PC-9 (cell line): Measurements from ENCODE around the gene MYO18A. TPM values are rescaled to one million over a fixed set of nuclear protein-coding genes. Genes with fewer than 3 reads are reported as not detected.

ENCODE experiments used
- BruUV-seq: library from RNA; stranded (reverse); fragments of 400-500 nt; replicated peaks from 2 replicates; lab custom pipeline; 2021; lab: Mats Ljungman, UMichigan
- CTCF ChIA-PET: fragments of 300-600 bp; sonication (Branson Sonifier 250); formaldehyde crosslinking; loops from one replicate; lab custom pipeline; 2022; ENCODE audit warnings: antibody characterized with exemption; lab: Charles Lee
- POLR2A ChIA-PET: fragments of 300-600 bp; sonication (Branson Sonifier 250); formaldehyde crosslinking; loops from one replicate; lab custom pipeline; 2022; ENCODE audit warnings: antibody characterized with exemption; ENCODE audit not compliant: unreplicated experiment; lab: Charles Lee
- DNase-seq, 2 experiments: peaks; one replicate each; pipeline versions ENCODE4 v3.0.0 to v3.0.0-alpha.2; 2015 to 2022; ENCODE audit warnings: mixed read lengths in 1 of 2
- H2AFZ ChIP-seq: fragments of 200-600 bp; sonication (generic); 2 replicates; pipeline ENCODE4 v1.8.1; 2017; ENCODE audit warnings: antibody characterized with exemption
- H3F3A ChIP-seq: fragments of 200-600 bp; sonication (generic); 2 replicates; pipeline ENCODE4 v1.8.1; 2017; ENCODE audit warnings: antibody characterized with exemption, mild to moderate bottlenecking, low read depth; ENCODE audit not compliant: insufficient read depth
- H3K27ac ChIP-seq: fragments of 200-600 bp; sonication (generic); 2 replicates; pipeline ENCODE4 v1.6.1; 2016; ENCODE audit warnings: mixed run types
- H3K27me3 ChIP-seq: fragments of 200-600 bp; sonication (generic); 2 replicates; pipeline ENCODE4 v1.6.1; 2016; ENCODE audit warnings: low read depth, mixed run types; ENCODE audit not compliant: insufficient read depth
- H3K36me3 ChIP-seq: fragments of 200-600 bp; sonication (generic); 2 replicates; pipeline ENCODE4 v1.6.1; 2016; ENCODE audit warnings: low read depth, mixed run types
- H3K4me1 ChIP-seq: fragments of 200-600 bp; sonication (generic); replicated peaks from 2 replicates; pipeline ENCODE4 v1.6.1; 2016; ENCODE audit warnings: mixed run types; ENCODE audit not compliant: insufficient read depth
- H3K4me2 ChIP-seq: fragments of 200-600 bp; sonication (generic); 2 replicates; pipeline ENCODE4 v1.6.1; 2017; ENCODE audit warnings: mixed run types
- H3K4me3 ChIP-seq: fragments of 200-600 bp; sonication (generic); 2 replicates; pipeline ENCODE4 v1.6.1; 2016; ENCODE audit warnings: mixed run types
- H3K79me2 ChIP-seq: fragments of 200-600 bp; sonication (generic); 2 replicates; pipeline ENCODE4 v1.6.1; 2017; ENCODE audit warnings: low read depth, mixed run types
- H3K9me2 ChIP-seq: fragments of 200-600 bp; sonication (generic); 2 replicates; pipeline ENCODE4 v1.8.1; 2017; ENCODE audit warnings: mild to moderate bottlenecking; ENCODE audit not compliant: insufficient read depth
- H3K9me3 ChIP-seq: fragments of 200-600 bp; sonication (generic); 2 replicates; pipeline ENCODE4 v1.8.1; 2016; ENCODE audit warnings: low read depth; ENCODE audit not compliant: insufficient read depth
- H4K20me1 ChIP-seq: fragments of 200-600 bp; sonication (generic); 2 replicates; pipeline ENCODE4 v1.8.1; 2017; ENCODE audit not compliant: insufficient read depth
- EZH2 ChIP-seq: fragments of 200-600 bp; sonication (generic); IDR thresholded peaks from 2 replicates; pipeline ENCODE4 v1.8.0; 2017; ENCODE audit warnings: antibody characterized with exemption, low read depth
- intact Hi-C: fragments of 100-400 bp; cut with micrococcal nuclease; formaldehyde crosslinking; loops from one replicate; pipeline ENCODE4 v1.10.0; 2022; ENCODE audit not compliant: unreplicated experiment
- total RNA-seq: library from RNA; stranded (reverse); gene quantifications from 2 replicates; pipeline ENCODE4 v1.2.3, GENCODE V29; 2021
- TF ChIP-seq, protein P1 (sequence below): fragments of 200-600 bp; sonication (generic); conservative IDR thresholded peaks from 2 replicates; pipeline ENCODE4 v1.6.1; 2017; ENCODE audit warnings: mixed run types, antibody characterized with exemption, mild to moderate bottlenecking, moderate library complexity

The MYO18A gene
- total RNA-seq, 1 experiment from 2014 or later: 150 TPM

DNA sequence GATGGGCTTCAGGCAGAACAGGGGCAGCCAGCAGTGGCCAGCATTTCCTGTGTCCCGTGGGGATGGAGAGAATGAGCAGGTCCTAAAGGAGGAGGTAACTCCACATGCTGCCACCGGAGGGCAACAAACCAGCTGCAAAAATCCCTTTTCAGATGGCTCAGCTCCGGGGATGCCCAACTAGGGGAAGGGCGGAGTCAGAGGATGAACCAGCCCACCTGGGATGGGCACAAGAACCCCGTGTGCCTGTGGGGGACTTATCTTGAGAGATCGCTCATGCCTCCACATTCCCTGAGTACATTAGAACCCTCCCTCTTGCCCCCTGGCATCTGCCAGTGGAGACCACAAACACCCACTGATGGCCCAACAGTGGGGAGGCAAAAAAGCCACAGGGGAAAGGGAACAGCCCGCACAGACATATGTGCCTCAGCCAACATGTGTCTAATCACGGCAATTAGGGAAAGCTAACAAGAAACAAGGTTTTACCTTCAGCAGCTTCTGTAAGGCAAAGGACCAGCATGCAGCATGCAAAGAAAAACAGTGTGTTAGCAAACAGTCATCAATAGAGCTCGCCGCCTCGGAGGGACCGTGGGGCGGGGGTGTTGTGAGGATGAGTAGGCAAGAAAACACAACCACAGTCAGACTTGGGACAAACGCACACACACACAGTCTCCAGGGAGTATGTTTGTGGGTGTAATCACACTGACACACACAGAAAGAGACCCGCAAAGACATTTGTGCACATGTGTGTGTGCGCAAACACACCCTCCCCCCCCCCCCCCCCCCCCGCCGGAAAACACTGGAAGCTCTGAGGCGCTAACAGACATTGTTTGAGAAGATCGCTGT, 64.0 kb downstream of the MYO18A start:
- no peak overlapping the region for H3K27ac ChIP-seq
- H2AFZ ChIP-seq: no peak overlapping the region
- no peak overlapping the region for H3K4me3 ChIP-seq
- H3K27me3 ChIP-seq: no peaks in the 10 kb centered on the region
- H3K9me3 ChIP-seq: no peaks in the 10 kb centered on the region
- intact Hi-C loops: loop anchor here (5.0 to 10.0 kb wide), 2 partner anchors 391 to 469 kb away; partner anchors contain the start of genes BLTP2, NEK8 and TLCD1
- no TSS peak for BruUV-seq
- ChIA-PET POLR2A (interaction anchor here (0.6 kb wide), 2 partner anchors 33 to 146 kb away, joined by 3 to 4 read pairs; no protein-coding TSS in a partner anchor), CTCF (interaction anchor here (0.6 to 3.8 kb wide), 10 partner anchors 59 to 469 kb away, joined by 3 to 37 read pairs (median 4); no protein-coding TSS in a partner anchor)
- peaks cover 23% of the 10 kb centered on the region for H3F3A ChIP-seq
- no peak for TF ChIP-seq EZH2
- TF ChIP-seq, protein P1, sequence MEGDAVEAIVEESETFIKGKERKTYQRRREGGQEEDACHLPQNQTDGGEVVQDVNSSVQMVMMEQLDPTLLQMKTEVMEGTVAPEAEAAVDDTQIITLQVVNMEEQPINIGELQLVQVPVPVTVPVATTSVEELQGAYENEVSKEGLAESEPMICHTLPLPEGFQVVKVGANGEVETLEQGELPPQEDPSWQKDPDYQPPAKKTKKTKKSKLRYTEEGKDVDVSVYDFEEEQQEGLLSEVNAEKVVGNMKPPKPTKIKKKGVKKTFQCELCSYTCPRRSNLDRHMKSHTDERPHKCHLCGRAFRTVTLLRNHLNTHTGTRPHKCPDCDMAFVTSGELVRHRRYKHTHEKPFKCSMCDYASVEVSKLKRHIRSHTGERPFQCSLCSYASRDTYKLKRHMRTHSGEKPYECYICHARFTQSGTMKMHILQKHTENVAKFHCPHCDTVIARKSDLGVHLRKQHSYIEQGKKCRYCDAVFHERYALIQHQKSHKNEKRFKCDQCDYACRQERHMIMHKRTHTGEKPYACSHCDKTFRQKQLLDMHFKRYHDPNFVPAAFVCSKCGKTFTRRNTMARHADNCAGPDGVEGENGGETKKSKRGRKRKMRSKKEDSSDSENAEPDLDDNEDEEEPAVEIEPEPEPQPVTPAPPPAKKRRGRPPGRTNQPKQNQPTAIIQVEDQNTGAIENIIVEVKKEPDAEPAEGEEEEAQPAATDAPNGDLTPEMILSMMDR: peak; percentile 68
- DNase-seq: peak; percentile 38 to 41
- H3K79me2 ChIP-seq: no peaks in the 10 kb centered on the region
- H3K36me3 ChIP-seq: 0 out of 2 replicates have a peak, but pooled peaks cover 6% of the 10 kb centered on the region
- H4K20me1 ChIP-seq: peaks cover 8% of the 10 kb centered on the region
- no peak overlapping the region for H3K4me2 ChIP-seq
- H3K4me1 ChIP-seq: no peaks in the 10 kb centered on the region
- H3K9me2 ChIP-seq: no peaks in the 10 kb centered on the region

DNA sequence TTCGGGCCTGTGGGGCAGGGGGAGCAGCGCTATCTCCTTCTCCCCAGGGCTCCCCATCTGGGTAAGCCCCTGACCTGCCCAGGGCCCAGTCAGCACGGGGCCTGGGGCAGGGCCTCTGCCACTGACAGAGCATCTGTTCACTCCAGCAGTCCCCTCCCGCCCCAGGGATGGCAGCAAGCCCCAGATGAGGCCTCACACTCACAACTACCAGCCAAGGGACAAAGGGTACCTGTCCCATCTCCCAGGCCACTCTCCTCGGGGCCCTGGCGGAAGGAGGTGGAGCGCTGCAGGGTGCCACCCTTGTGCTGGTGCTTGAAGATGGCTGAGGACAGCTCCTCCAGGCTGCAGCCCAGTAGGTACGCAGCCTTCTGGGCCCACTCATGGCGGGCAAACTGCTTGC, 64.8 kb downstream of the MYO18A start:
- H3K79me2 ChIP-seq: no peaks in the 10 kb centered on the region
- no peaks in the 10 kb centered on the region for H3K4me1 ChIP-seq
- no peak overlapping the region for H3K27ac ChIP-seq
- H4K20me1 ChIP-seq: peaks cover 8% of the 10 kb centered on the region
- H3K4me3 ChIP-seq: no peak overlapping the region
- no peaks in the 10 kb centered on the region for H3K27me3 ChIP-seq
- no peak for DNase-seq
- TF ChIP-seq EZH2: no peak
- TF ChIP-seq, protein P1: no peak
- H3F3A ChIP-seq: peaks cover 29% of the 10 kb centered on the region
- intact Hi-C loops: loop anchor here (5.0 to 10.0 kb wide), 2 partner anchors 391 to 468 kb away; partner anchors contain the start of genes BLTP2, NEK8 and TLCD1
- ChIA-PET CTCF (interaction anchor here (3.8 kb wide), 1 partner anchor 150 kb away, joined by 37 read pairs; no protein-coding TSS in a partner anchor), POLR2A (interaction anchor here (0.6 kb wide), 1 partner anchor 147 kb away, joined by 4 read pairs; no protein-coding TSS in a partner anchor)
- no TSS peak for BruUV-seq
- no peak overlapping the region for H2AFZ ChIP-seq
- no peaks in the 10 kb centered on the region for H3K9me2 ChIP-seq
- H3K36me3 ChIP-seq: peaks cover 12% of the 10 kb centered on the region; the same call in 1 of the 2 replicates
- no peaks in the 10 kb centered on the region for H3K9me3 ChIP-seq
- H3K4me2 ChIP-seq: no peak overlapping the region

DNA sequence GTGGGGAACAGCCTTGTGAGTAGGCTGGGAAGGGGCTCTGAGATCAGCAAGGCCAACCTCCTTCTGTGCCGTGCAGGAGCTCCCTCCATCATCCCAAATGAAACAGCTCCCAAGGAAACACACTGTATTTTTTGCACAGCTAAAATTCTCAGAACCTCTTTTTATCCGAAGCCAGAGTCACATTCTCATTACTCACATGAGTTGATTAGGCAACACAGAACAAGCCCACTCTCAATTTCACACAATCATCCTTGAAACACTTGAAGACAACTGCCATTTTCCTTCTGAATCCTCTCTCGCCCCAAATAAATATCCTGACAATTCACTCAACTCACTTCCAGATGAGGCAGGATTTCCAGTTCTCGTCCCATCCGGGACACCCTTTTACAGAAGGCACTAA, 66.1 kb downstream of the MYO18A start:
- BruUV-seq: no TSS peak
- H3K4me1 ChIP-seq: peaks cover 9% of the 10 kb centered on the region
- DNase-seq: no peak
- H3K27me3 ChIP-seq: no peaks in the 10 kb centered on the region
- H2AFZ ChIP-seq: no peak overlapping the region
- CTCF ChIA-PET: no interaction called here
- H3K9me3 ChIP-seq: no peaks in the 10 kb centered on the region
- POLR2A ChIA-PET: interaction anchor here (0.6 kb wide), 1 partner anchor 11 kb away, joined by 4 read pairs; no protein-coding TSS in a partner anchor
- H3K27ac ChIP-seq: no peak overlapping the region
- peaks cover 36% of the 10 kb centered on the region for H3F3A ChIP-seq
- no peaks in the 10 kb centered on the region for H3K9me2 ChIP-seq
- peaks cover 8% of the 10 kb centered on the region for H4K20me1 ChIP-seq
- intact Hi-C loops: loop anchor here (10.0 kb wide), 1 partner anchor 389 kb away; the partner anchor contains the start of genes NEK8 and TLCD1
- H3K36me3 ChIP-seq: peaks cover 9% of the 10 kb centered on the region; the same call in 1 of the 2 replicates
- no peak overlapping the region for H3K4me3 ChIP-seq
- no peak overlapping the region for H3K4me2 ChIP-seq
- TF ChIP-seq, protein P1: no peak
- no peak for TF ChIP-seq EZH2
- H3K79me2 ChIP-seq: no peaks in the 10 kb centered on the region
